Lung (tissue), 12 donors: ENCODE results near the gene STK35. TPM values are rescaled to one million over a fixed set of nuclear protein-coding genes. Genes with fewer than 3 reads are reported as not detected.

ENCODE experiments used
- ATAC-seq: fragments of 200-7000 bp; cut with Tn5 transposase; one replicate; pipeline ENCODE4 v1.9.1; 2020; ENCODE audit warnings: moderate number of reproducible peaks; ENCODE audit not compliant: insufficient read depth, low FRiP score
- DNase-seq, 3 donors: peaks; one replicate each; pipeline ENCODE4 v3.0.0-alpha.2; 2013 to 2017
- H3K27ac ChIP-seq, 2 donors: one replicate each; pipeline ENCODE4 v1.5.1; 2013; ENCODE audit warnings: mild to moderate bottlenecking in 2 of 2, moderate library complexity in 2 of 2, control low read depth in 1 of 2, inconsistent platforms in 1 of 2, low read depth in 1 of 2, low read length in 1 of 2
- H3K27me3 ChIP-seq, 3 donors: one replicate each; pipeline ENCODE4 v1.5.1; 2013; ENCODE audit warnings: low read length in 2 of 3; ENCODE audit not compliant: control insufficient read depth in 3 of 3, insufficient read depth in 3 of 3
- H3K36me3 ChIP-seq, 4 donors: one replicate each; pipeline ENCODE4 v1.5.1; 2013; ENCODE audit warnings: low read length in 4 of 4, mild to moderate bottlenecking in 1 of 4, moderate library complexity in 1 of 4; ENCODE audit not compliant: control insufficient read depth in 4 of 4, insufficient read depth in 4 of 4
- H3K4me1 ChIP-seq, 5 donors: one replicate each; pipeline ENCODE4 v1.5.1; 2013; ENCODE audit warnings: low read length in 5 of 5, mild to moderate bottlenecking in 2 of 5, moderate library complexity in 1 of 5; ENCODE audit not compliant: control insufficient read depth in 5 of 5, insufficient read depth in 5 of 5
- H3K4me3 ChIP-seq: one replicate; pipeline ENCODE4 v1.5.1; 2013; ENCODE audit warnings: mild to moderate bottlenecking, control low read depth, moderate library complexity
- H3K9ac ChIP-seq, 2 donors: one replicate each; pipeline ENCODE4 v1.5.1; 2013; ENCODE audit warnings: low read length in 2 of 2, control low read depth in 1 of 2; ENCODE audit not compliant: insufficient read depth in 1 of 2
- H3K9me3 ChIP-seq, 4 donors: one replicate each; pipeline ENCODE4 v1.5.1; 2013; ENCODE audit warnings: low read length in 3 of 4, mild to moderate bottlenecking in 1 of 4, moderate library complexity in 1 of 4; ENCODE audit not compliant: control insufficient read depth in 4 of 4, insufficient read depth in 3 of 4
- CTCF ChIP-seq: IDR thresholded peaks from 2 replicates; pipeline ENCODE4 v1.5.1; 2012; ENCODE audit warnings: mild to moderate bottlenecking; ENCODE audit errors: control extremely low read depth, extremely low read depth
- WGBS, 2 donors: extraction: QIAGEN DNeasy Blood & Tissue Kit; methylation state at CpG; one replicate each; pipeline ENCODE4 v1.1.7; 2013; 5-methylcytosine and 5-hydroxymethylcytosine counted together
- polyA plus RNA-seq, 2 donors: library from polyadenylated mRNA; stranded (reverse); fragments of 200-250 nt; gene quantifications; one replicate each; pipeline ENCODE4 v1.2.1, GENCODE V29; 2013
- total RNA-seq, 2 donors: library from RNA; depleted of rRNA in 1 of 2; stranded (reverse); fragments of >200 nt in 1 of 2; gene quantifications; one replicate each; pipeline ENCODE4 v1.2.1, GENCODE V29; 2014 to 2021
- donor health status: control.
- donor health status: control.
- donor health status: Bipolar disorder and iron deficiency.
- donor health status: healthy.
- donor health status: DM: yes; HTN: yes; CAD: no.

STK35 gene
- total and polyA plus RNA-seq, 4 donors: 5.8 to 24.2 (median 12.5) TPM

GRCh38 chr20:2066461-2067122 lies 35.0 kb upstream of the STK35 start:
- H3K9ac ChIP-seq: no peak overlapping the region
- ATAC-seq (no peak), DNase-seq (no peak)
- H3K4me1 ChIP-seq: no peaks in the 10 kb centered on the region
- peaks cover 0 to 10% (median 0%) of the 10 kb centered on the region in 3 donors for H3K27me3 ChIP-seq
- no peak overlapping the region for H3K27ac ChIP-seq
- no peaks in the 10 kb centered on the region for H3K36me3 ChIP-seq
- no peak for TF ChIP-seq CTCF
- H3K4me3 ChIP-seq: no peak overlapping the region
- WGBS, 2 donors: 89 to 91% methylated on average over 2 of the region's 2 CpGs
- peaks cover 0 to 2% (median 0%) of the 10 kb centered on the region in 4 donors for H3K9me3 ChIP-seq

GRCh38 chr20:2080532-2081224 lies 20.9 kb upstream of the STK35 start:
- DNase-seq (no peak), ATAC-seq (no peak)
- H3K9me3 ChIP-seq: peaks cover 0 to 3% (median 0%) of the 10 kb centered on the region in 4 donors
- no peaks in the 10 kb centered on the region for H3K4me1 ChIP-seq
- no peak for TF ChIP-seq CTCF
- no peak overlapping the region for H3K27ac ChIP-seq
- H3K9ac ChIP-seq: no peak overlapping the region
- no peaks in the 10 kb centered on the region for H3K36me3 ChIP-seq
- 59 to 67% methylated on average over 4 of the region's 4 CpGs for WGBS, 2 donors
- peaks cover 3 to 19% (median 8%) of the 10 kb centered on the region in 3 donors for H3K27me3 ChIP-seq
- no peak overlapping the region for H3K4me3 ChIP-seq

GRCh38 chr20:2084703-2085102 lies 16.9 kb upstream of the STK35 start:
- WGBS, 2 donors: 21 to 53% methylated on average over 5 of the region's 5 CpGs
- no peak for ATAC-seq
- Histone ChIP-seq H3K4me1 (peaks cover 0 to 5% (median 0%) of the 10 kb centered on the region in 5 donors), H3K27me3 (peaks cover 4 to 44% (median 11%) of the 10 kb centered on the region in 3 donors), H3K36me3 (no peaks in the 10 kb centered on the region), H3K9me3 (no peaks in the 10 kb centered on the region), H3K4me3 (no peak overlapping the region), H3K9ac (no peak overlapping the region), H3K27ac (no peak overlapping the region)
- TF ChIP-seq CTCF: no peak
- DNase-seq: peak in 1 of 3 donors; percentile 7
